COLO829 (cell line): Measurements from ENCODE around the gene CLEC3A.
"Not testable (repeated sequence)": the region's sequence is repeated elsewhere in the genome, so short reads cannot be mapped to it uniquely, and the experiment has no call there.

Experiments used
- DNase-seq: peaks from one replicate; pipeline ENCODE4 v3.0.0; 2012; ENCODE audit warnings: low spot score

Gene CLEC3A

GRCh38 chr16:78034530-78034929 lies 12.2 kb downstream of the CLEC3A start:
- DNase-seq: no peak

- no peak for DNase-seq
These were observed 12.7 kb downstream of the CLEC3A start for GRCh38 chr16:78035012-78035411.

GRCh38 chr16:78040396-78040795 lies 18.0 kb downstream of the CLEC3A start:
- no peak for DNase-seq

- peak; percentile 10 for DNase-seq
These were observed 23.7 kb downstream of the CLEC3A start for GRCh38 chr16:78045865-78046581.

- no peak for DNase-seq
These were observed 26.0 kb downstream of the CLEC3A start for GRCh38 chr16:78048319-78048718.

- DNase-seq: no peak
These were observed 28.5 kb downstream of the CLEC3A start for GRCh38 chr16:78050734-78051400.

- no peak for DNase-seq
These were observed 35.6 kb downstream of the CLEC3A start for GRCh38 chr16:78057803-78058564.

GRCh38 chr16:78059806-78060205 lies 37.5 kb downstream of the CLEC3A start:
- not testable (repeated sequence) for DNase-seq

GRCh38 chr16:78060295-78060694 lies 37.9 kb downstream of the CLEC3A start:
- DNase-seq: no peak

GRCh38 chr16:78060809-78061208 lies 38.5 kb downstream of the CLEC3A start:
- DNase-seq: no peak

- no peak for DNase-seq
These were observed 43.0 kb downstream of the CLEC3A start for GRCh38 chr16:78065319-78065718.

- no peak for DNase-seq
These were observed 47.6 kb downstream of the CLEC3A start for GRCh38 chr16:78069913-78070312.

- DNase-seq: no peak
These were observed 49.9 kb downstream of the CLEC3A start for GRCh38 chr16:78072275-78072674.

- DNase-seq: no peak
These were observed 53.5 kb downstream of the CLEC3A start for GRCh38 chr16:78075800-78076199.

GRCh38 chr16:78081341-78081740 lies 59.0 kb downstream of the CLEC3A start:
- DNase-seq: no peak
